GM12878 (cell line): ENCODE results near the gene MICALL2. TPM values are rescaled to one million over a fixed set of nuclear protein-coding genes. Genes with fewer than 3 reads are reported as not detected.

Source experiments
- CBX5 ChIP-seq: sonication (generic); IDR thresholded peaks from 2 replicates; pipeline ENCODE4 v1.6.1; 2016; ENCODE audit warnings: low read depth, moderate library complexity, mild to moderate bottlenecking, inconsistent platforms
- CHD2 ChIP-seq: IDR thresholded peaks from 2 replicates; pipeline ENCODE4 v1.6.1; 2011; ENCODE audit warnings: low read depth, low read length, improper control_type of control experiment, borderline replicate concordance
- E2F8 ChIP-seq: fragments of 450-650 bp; IDR thresholded peaks from 2 replicates; pipeline ENCODE4 v1.6.1; 2018; ENCODE audit warnings: mild to moderate bottlenecking, low read depth, moderate library complexity; ENCODE audit not compliant: partially characterized antibody
- E4F1 ChIP-seq: fragments of 450-650 bp; IDR thresholded peaks from 2 replicates; pipeline ENCODE4 v1.6.1; 2018; ENCODE audit warnings: borderline replicate concordance, mild to moderate bottlenecking; ENCODE audit not compliant: partially characterized antibody
- HDAC6 ChIP-seq: fragments of 200-600 bp; sonication (generic); IDR thresholded peaks from one replicate; pipeline ENCODE4 v1.8.0; 2017; ENCODE audit warnings: antibody characterized with exemption; ENCODE audit not compliant: unreplicated experiment
- HDGF ChIP-seq: fragments of 450-650 bp; IDR thresholded peaks from 2 replicates; pipeline ENCODE4 v1.6.1; 2016; ENCODE audit warnings: antibody characterized with exemption
- SIN3A ChIP-seq: IDR thresholded peaks from 2 replicates; pipeline ENCODE4 v1.6.1; 2012; ENCODE audit warnings: low read depth, low read length, improper control_type of control experiment
- SMC3 ChIP-seq: IDR thresholded peaks from 2 replicates; pipeline ENCODE4 v1.6.1; 2011; ENCODE audit warnings: low read length, improper control_type of control experiment, borderline replicate concordance
- SP1 ChIP-seq: IDR thresholded peaks from one replicate; pipeline ENCODE4 v1.6.1; 2011; ENCODE audit warnings: low read depth, low read length
- SREBF2 ChIP-seq: IDR thresholded peaks from 2 replicates; pipeline ENCODE4 v1.6.1; 2012; ENCODE audit warnings: mild to moderate bottlenecking, low read length
- WRNIP1 ChIP-seq: IDR thresholded peaks from 2 replicates; pipeline ENCODE4 v1.6.1; 2011; ENCODE audit warnings: low read depth, low read length, improper control_type of control experiment, borderline replicate concordance
- ZNF24 ChIP-seq: fragments of 450-650 bp; IDR thresholded peaks from 2 replicates; pipeline ENCODE4 v1.6.1; 2017; ENCODE audit warnings: antibody characterized with exemption, mild to moderate bottlenecking
- ZNF384 ChIP-seq: IDR thresholded peaks from 2 replicates; pipeline ENCODE4 v1.6.1; 2012; ENCODE audit warnings: low read depth, mild to moderate bottlenecking, low read length, improper control_type of control experiment, borderline replicate concordance
- polyA plus RNA-seq, 11 experiments: library from polyadenylated mRNA; depleted of rRNA in 4 of 11; unstranded in 6 of 11; stranded (reverse) in 5 of 11; fragments of >200 nt; fragmentation: Nextera tagmentation in 4 of 11; fragmentation: Illumina TruSeq in 1 of 11; extraction: Ambion mirVana in 4 of 11; extraction: Trizol in 1 of 11; gene quantifications; 1 replicate in 1 of 11; 2 replicates in 10 of 11; pipeline versions ENCODE4 v1.2.1 to v1.2.3, GENCODE V29; 2011 to 2016; ENCODE audit warnings: inconsistent platforms in 2 of 11, missing spikeins in 2 of 11, low read depth in 1 of 11
- total RNA-seq, 4 experiments: library from RNA; depleted of rRNA in 3 of 4; stranded (reverse); fragments of >200 nt in 3 of 4; fragmentation: Illumina TruSeq in 1 of 4; extraction: Trizol in 1 of 4; gene quantifications; 2 replicates each; pipeline versions ENCODE4 v1.2.1 to v1.2.3, GENCODE V29; 2013 to 2021
- TF ChIP-seq, protein P1 (sequence below): fragments of 450-650 bp; conservative IDR thresholded peaks from 2 replicates; pipeline ENCODE4 v1.6.1; 2017; ENCODE audit warnings: mild to moderate bottlenecking, moderate library complexity
- TF ChIP-seq, protein P2 (sequence below): IDR thresholded peaks from 2 replicates; pipeline ENCODE4 v1.6.1; 2012; ENCODE audit warnings: low read length, inconsistent platforms

Gene MICALL2
- total and polyA plus RNA-seq, 10 of the 15 experiments (the other 5 are each of a cell fraction or from before 2014, with no cell fraction given): 0.04 to 1.7 (median 0.83) TPM; not detected in 3

GRCh38 chr7:1503816-1504775 is 44.8 kb upstream of the MICALL2 start, which contains the start of gene INTS1 (continued):
- TF ChIP-seq E2F8 (peak; percentile 83), CBX5 (peak; percentile 67; the same call in 1 of the 2 replicates), WRNIP1 (no peak), SREBF2 (peak; percentile 70), SIN3A (peak; percentile 80; the same call in 1 of the 2 replicates), CHD2 (peak; percentile 62; the same call in 1 of the 2 replicates), HDGF (no peak), SMC3 (no peak; the same call in 1 of the 2 replicates), ZNF384 (no peak), E4F1 (no peak), SP1 (peak; percentile 34), ZNF24 (peak; percentile 68; the same call in 1 of the 2 replicates), HDAC6 (peak; percentile 53)
- TF ChIP-seq, protein P1, sequence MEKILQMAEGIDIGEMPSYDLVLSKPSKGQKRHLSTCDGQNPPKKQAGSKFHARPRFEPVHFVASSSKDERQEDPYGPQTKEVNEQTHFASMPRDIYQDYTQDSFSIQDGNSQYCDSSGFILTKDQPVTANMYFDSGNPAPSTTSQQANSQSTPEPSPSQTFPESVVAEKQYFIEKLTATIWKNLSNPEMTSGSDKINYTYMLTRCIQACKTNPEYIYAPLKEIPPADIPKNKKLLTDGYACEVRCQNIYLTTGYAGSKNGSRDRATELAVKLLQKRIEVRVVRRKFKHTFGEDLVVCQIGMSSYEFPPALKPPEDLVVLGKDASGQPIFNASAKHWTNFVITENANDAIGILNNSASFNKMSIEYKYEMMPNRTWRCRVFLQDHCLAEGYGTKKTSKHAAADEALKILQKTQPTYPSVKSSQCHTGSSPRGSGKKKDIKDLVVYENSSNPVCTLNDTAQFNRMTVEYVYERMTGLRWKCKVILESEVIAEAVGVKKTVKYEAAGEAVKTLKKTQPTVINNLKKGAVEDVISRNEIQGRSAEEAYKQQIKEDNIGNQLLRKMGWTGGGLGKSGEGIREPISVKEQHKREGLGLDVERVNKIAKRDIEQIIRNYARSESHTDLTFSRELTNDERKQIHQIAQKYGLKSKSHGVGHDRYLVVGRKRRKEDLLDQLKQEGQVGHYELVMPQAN: peak; percentile 78; the same call in 1 of the 2 replicates
- TF ChIP-seq, protein P2, sequence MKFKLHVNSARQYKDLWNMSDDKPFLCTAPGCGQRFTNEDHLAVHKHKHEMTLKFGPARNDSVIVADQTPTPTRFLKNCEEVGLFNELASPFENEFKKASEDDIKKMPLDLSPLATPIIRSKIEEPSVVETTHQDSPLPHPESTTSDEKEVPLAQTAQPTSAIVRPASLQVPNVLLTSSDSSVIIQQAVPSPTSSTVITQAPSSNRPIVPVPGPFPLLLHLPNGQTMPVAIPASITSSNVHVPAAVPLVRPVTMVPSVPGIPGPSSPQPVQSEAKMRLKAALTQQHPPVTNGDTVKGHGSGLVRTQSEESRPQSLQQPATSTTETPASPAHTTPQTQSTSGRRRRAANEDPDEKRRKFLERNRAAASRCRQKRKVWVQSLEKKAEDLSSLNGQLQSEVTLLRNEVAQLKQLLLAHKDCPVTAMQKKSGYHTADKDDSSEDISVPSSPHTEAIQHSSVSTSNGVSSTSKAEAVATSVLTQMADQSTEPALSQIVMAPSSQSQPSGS: no peak
